H9 (cell line): ENCODE measurements around the gene DDO. TPM values are rescaled to one million over a fixed set of nuclear protein-coding genes. Genes with fewer than 3 reads are reported as not detected.

Source experiments
- DNase-seq: peaks from one replicate; pipeline ENCODE4 v3.0.0-alpha.2; 2017
- H2AFZ ChIP-seq: one replicate; pipeline ENCODE4 v1.6.1; 2013; ENCODE audit warnings: mild to moderate bottlenecking, low read length, control low read depth, moderate library complexity
- H2AK5ac ChIP-seq: 2 replicates; pipeline ENCODE4 v1.6.1; 2013; ENCODE audit warnings: low read length, control low read depth, mixed read lengths; ENCODE audit not compliant: insufficient read length
- H2BK120ac ChIP-seq: one replicate; pipeline ENCODE4 v1.6.1; 2013; ENCODE audit warnings: low read depth, mild to moderate bottlenecking, low read length, control low read depth, inconsistent platforms; ENCODE audit not compliant: poor library complexity, severe bottlenecking
- H2BK12ac ChIP-seq: 2 replicates; pipeline ENCODE4 v1.6.1; 2013; ENCODE audit warnings: low read length, control low read depth, mixed read lengths, low read depth; ENCODE audit not compliant: insufficient read length
- H2BK15ac ChIP-seq: 2 replicates; pipeline ENCODE4 v1.6.1; 2013; ENCODE audit warnings: low read depth, low read length, control low read depth
- H2BK20ac ChIP-seq: one replicate; pipeline ENCODE4 v1.6.1; 2013; ENCODE audit warnings: low read depth, mild to moderate bottlenecking, low read length, control low read depth, inconsistent platforms; ENCODE audit not compliant: poor library complexity, severe bottlenecking
- H2BK5ac ChIP-seq: 2 replicates; pipeline ENCODE4 v1.6.1; 2013; ENCODE audit warnings: low read length, control low read depth, mixed read lengths; ENCODE audit not compliant: insufficient read length
- H3K14ac ChIP-seq: 2 replicates; pipeline ENCODE4 v1.6.1; 2013; ENCODE audit warnings: low read length, control low read depth; ENCODE audit not compliant: insufficient read depth
- H3K18ac ChIP-seq: 2 replicates; pipeline ENCODE4 v1.6.1; 2013; ENCODE audit warnings: low read depth, mild to moderate bottlenecking, mixed read lengths, low read length, control low read depth; ENCODE audit not compliant: insufficient read length
- H3K23ac ChIP-seq: 2 replicates; pipeline ENCODE4 v1.6.1; 2013; ENCODE audit warnings: low read length, control low read depth, mixed read lengths, low read depth; ENCODE audit not compliant: insufficient read length
- H3K23me2 ChIP-seq: 2 replicates; pipeline ENCODE4 v1.6.1; 2013; ENCODE audit warnings: low read depth, mild to moderate bottlenecking, mixed read lengths, low read length, control low read depth; ENCODE audit not compliant: insufficient read length, poor library complexity, severe bottlenecking
- H3K27ac ChIP-seq: 2 replicates; pipeline ENCODE4 v1.5.1; 2013; ENCODE audit warnings: low read length, control low read depth, mixed read lengths, low read depth; ENCODE audit not compliant: insufficient read length
- H3K27me3 ChIP-seq: 2 replicates; pipeline ENCODE4 v1.6.1; 2013; ENCODE audit warnings: low read length, control low read depth, inconsistent platforms; ENCODE audit not compliant: insufficient read depth
- H3K4ac ChIP-seq: 2 replicates; pipeline ENCODE4 v1.6.1; 2013; ENCODE audit warnings: low read depth, mild to moderate bottlenecking, control low read depth, inconsistent platforms, low read length, moderate library complexity
- H3K4me1 ChIP-seq: 2 replicates; pipeline ENCODE4 v1.6.1; 2013; ENCODE audit warnings: low read length, control low read depth, inconsistent platforms; ENCODE audit not compliant: insufficient read depth
- H3K4me2 ChIP-seq: 2 replicates; pipeline ENCODE4 v1.6.1; 2013; ENCODE audit warnings: low read length, control low read depth, mixed read lengths; ENCODE audit not compliant: insufficient read length, insufficient read depth
- H3K56ac ChIP-seq: 2 replicates; pipeline ENCODE4 v1.6.1; 2013; ENCODE audit warnings: low read depth, mild to moderate bottlenecking, mixed read lengths, low read length, control low read depth; ENCODE audit not compliant: insufficient read length
- H3K79me1 ChIP-seq: 2 replicates; pipeline ENCODE4 v1.6.1; 2013; ENCODE audit warnings: low read depth, mild to moderate bottlenecking, moderate library complexity, low read length, control low read depth, inconsistent platforms; ENCODE audit not compliant: insufficient read depth, poor library complexity, severe bottlenecking
- H3K79me2 ChIP-seq: 2 replicates; pipeline ENCODE4 v1.6.1; 2013; ENCODE audit warnings: low read length, control low read depth, inconsistent platforms; ENCODE audit not compliant: insufficient read depth
- H3K9ac ChIP-seq: 2 replicates; pipeline ENCODE4 v1.6.1; 2013; ENCODE audit warnings: low read length, control low read depth, mixed read lengths; ENCODE audit not compliant: insufficient read length; ENCODE audit errors: extremely low read depth
- H3K9me3 ChIP-seq: one replicate; pipeline ENCODE4 v1.6.1; 2013; ENCODE audit warnings: low read depth, low read length, inconsistent platforms; ENCODE audit not compliant: control insufficient read depth
- H3T11ph ChIP-seq: one replicate; pipeline ENCODE4 v1.6.1; 2013; ENCODE audit warnings: mild to moderate bottlenecking, low read length, control low read depth, inconsistent platforms
- H4K20me1 ChIP-seq: one replicate; pipeline ENCODE4 v1.6.1; 2013; ENCODE audit not compliant: control insufficient read depth, insufficient read length, insufficient read depth
- H4K5ac ChIP-seq: 2 replicates; pipeline ENCODE4 v1.6.1; 2013; ENCODE audit warnings: low read depth, mild to moderate bottlenecking, mixed read lengths, low read length, control low read depth; ENCODE audit not compliant: insufficient read length
- H4K8ac ChIP-seq: replicated peaks from 2 replicates; pipeline ENCODE4 v1.6.1; 2013; ENCODE audit warnings: low read length, control low read depth, mixed read lengths, low read depth; ENCODE audit not compliant: insufficient read length
- H4K91ac ChIP-seq: 2 replicates; pipeline ENCODE4 v1.6.1; 2013; ENCODE audit warnings: low read depth, mild to moderate bottlenecking, moderate library complexity, mixed read lengths, low read length, control low read depth; ENCODE audit not compliant: insufficient read length
- H3K27ac Mint-ChIP-seq, 3 experiments: 2 replicates in 2 of 3; 3 replicates in 1 of 3; pipeline ENCODE4 v1.8.0; 2020 to 2021; ENCODE audit warnings: mixed read lengths in 3 of 3, mild to moderate bottlenecking in 1 of 3, moderate library complexity in 1 of 3
- H3K27me3 Mint-ChIP-seq: 2 replicates; pipeline ENCODE4 v1.8.0; 2021; ENCODE audit warnings: low read depth, mild to moderate bottlenecking, moderate library complexity, mixed read lengths
- H3K36me3 Mint-ChIP-seq, 3 experiments: 2 replicates in 2 of 3; 3 replicates in 1 of 3; pipeline ENCODE4 v1.8.0; 2020 to 2021; ENCODE audit warnings: low read depth in 3 of 3, mixed read lengths in 3 of 3; ENCODE audit not compliant: insufficient read depth in 1 of 3
- H3K4me1 Mint-ChIP-seq, 2 experiments: 2 replicates each; pipeline ENCODE4 v1.8.0; 2020; ENCODE audit warnings: mixed read lengths in 2 of 2
- H3K4me3 Mint-ChIP-seq, 2 experiments: 2 replicates in 1 of 2; 3 replicates in 1 of 2; pipeline ENCODE4 v1.8.0; 2020 to 2021; ENCODE audit warnings: mild to moderate bottlenecking in 2 of 2, mixed read lengths in 2 of 2, moderate library complexity in 1 of 2
- H3K9me3 Mint-ChIP-seq, 2 experiments: 2 replicates in 1 of 2; 3 replicates in 1 of 2; pipeline ENCODE4 v1.8.0; 2020; ENCODE audit warnings: mild to moderate bottlenecking in 2 of 2, mixed read lengths in 2 of 2, moderate library complexity in 1 of 2
- WGBS: extraction: QIAGEN DNeasy Blood & Tissue Kit; methylation state at CpG from one replicate; pipeline ENCODE4 v1.1.7; 2013; ENCODE audit warnings: missing lambda C conversion rate, low lambda C conversion rate, mixed read lengths; ENCODE audit not compliant: insufficient read length; ENCODE audit errors: extremely low coverage; 5-methylcytosine and 5-hydroxymethylcytosine counted together
- total RNA-seq: library from RNA; stranded (reverse); gene quantifications from 2 replicates; pipeline ENCODE4 v1.2.1, GENCODE V29; 2021
- TF ChIP-seq, protein P1 (sequence below): fragments of 200-600 bp; sonication (generic); conservative IDR thresholded peaks from 3 replicates; pipeline ENCODE4 v1.8.0; 2021; ENCODE audit warnings: antibody characterized with exemption, mild to moderate bottlenecking

The DDO gene
- total RNA-seq, 1 experiment from 2014 or later: not detected

DNA sequence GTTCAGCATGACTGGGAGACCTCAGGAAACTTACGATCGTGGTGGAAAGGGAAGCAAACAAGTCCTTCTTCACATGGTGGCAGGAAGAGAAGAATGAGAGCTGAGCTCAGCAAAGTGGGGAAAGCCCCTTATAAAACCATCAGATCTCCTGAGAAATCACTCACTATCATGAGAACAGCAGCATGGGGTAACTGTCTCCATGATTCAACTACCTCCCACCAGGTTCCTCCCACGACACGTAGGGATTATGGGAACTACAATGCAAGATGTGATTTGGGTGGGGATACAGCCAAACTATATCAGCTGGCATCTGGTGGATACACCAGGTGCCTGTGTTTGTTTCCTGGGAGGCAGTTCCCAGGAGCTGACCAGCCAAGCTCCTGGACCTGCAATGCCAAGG, 4.9 kb downstream of the DDO start:
- Histone ChIP-seq H3K14ac (no peak overlapping the region; the same call in 1 of the 2 replicates), H2AFZ (no peak overlapping the region), H4K20me1 (no peaks in the 10 kb centered on the region), H3K23me2 (no peaks in the 10 kb centered on the region), H3K79me1 (no peaks in the 10 kb centered on the region), H2AK5ac (no peak overlapping the region), H4K5ac (no peak overlapping the region), H3K79me2 (no peaks in the 10 kb centered on the region), H3K4me2 (no peak overlapping the region), H3T11ph (no peak overlapping the region), H3K18ac (no peak overlapping the region), H2BK12ac (no peak overlapping the region), H3K27ac (no peak overlapping the region), H2BK15ac (no peak overlapping the region), H2BK120ac (no peak overlapping the region), H3K9me3 (no peaks in the 10 kb centered on the region), H3K4ac (no peak overlapping the region), H2BK20ac (no peak overlapping the region), H3K4me1 (no peaks in the 10 kb centered on the region), H4K91ac (no peak overlapping the region), H3K23ac (no peak overlapping the region), H2BK5ac (no peak overlapping the region), H3K9ac (no peak overlapping the region), H3K56ac (no peak overlapping the region), H3K27me3 (no peaks in the 10 kb centered on the region), H4K8ac (no peak overlapping the region)
- H3K27me3 Mint-ChIP-seq: peaks cover 5% of the 10 kb centered on the region
- H3K4me1 Mint-ChIP-seq: no peaks in the 10 kb centered on the region; a peak in 1 of 4 replicates
- H3K4me3 Mint-ChIP-seq: no peak overlapping the region
- no peak overlapping the region for H3K27ac Mint-ChIP-seq
- WGBS: no CpG with 5 or more reads among the region's 4 CpGs
- peaks cover 0 to under 1% (median 0%) of the 10 kb centered on the region in 3 experiments; a peak in 1 of 7 replicates for H3K36me3 Mint-ChIP-seq
- H3K9me3 Mint-ChIP-seq: no peaks in the 10 kb centered on the region
- DNase-seq: no peak
- TF ChIP-seq, protein P1, sequence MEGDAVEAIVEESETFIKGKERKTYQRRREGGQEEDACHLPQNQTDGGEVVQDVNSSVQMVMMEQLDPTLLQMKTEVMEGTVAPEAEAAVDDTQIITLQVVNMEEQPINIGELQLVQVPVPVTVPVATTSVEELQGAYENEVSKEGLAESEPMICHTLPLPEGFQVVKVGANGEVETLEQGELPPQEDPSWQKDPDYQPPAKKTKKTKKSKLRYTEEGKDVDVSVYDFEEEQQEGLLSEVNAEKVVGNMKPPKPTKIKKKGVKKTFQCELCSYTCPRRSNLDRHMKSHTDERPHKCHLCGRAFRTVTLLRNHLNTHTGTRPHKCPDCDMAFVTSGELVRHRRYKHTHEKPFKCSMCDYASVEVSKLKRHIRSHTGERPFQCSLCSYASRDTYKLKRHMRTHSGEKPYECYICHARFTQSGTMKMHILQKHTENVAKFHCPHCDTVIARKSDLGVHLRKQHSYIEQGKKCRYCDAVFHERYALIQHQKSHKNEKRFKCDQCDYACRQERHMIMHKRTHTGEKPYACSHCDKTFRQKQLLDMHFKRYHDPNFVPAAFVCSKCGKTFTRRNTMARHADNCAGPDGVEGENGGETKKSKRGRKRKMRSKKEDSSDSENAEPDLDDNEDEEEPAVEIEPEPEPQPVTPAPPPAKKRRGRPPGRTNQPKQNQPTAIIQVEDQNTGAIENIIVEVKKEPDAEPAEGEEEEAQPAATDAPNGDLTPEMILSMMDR: no peak
